Gastrocnemius medialis (tissue), 4 donors: ENCODE results near the gene RANBP3L. TPM values are rescaled to one million over a fixed set of nuclear protein-coding genes. Genes with fewer than 3 reads are reported as not detected.
A peak's percentile ranks its signal among the peaks of the same experiment; 100 is the strongest.

Experiments used
- ATAC-seq, 2 donors: fragments of 150-250 bp; one replicate each; pipeline ENCODE4 v1.9.1; 2016
- DNase-seq, 2 donors: peaks; one replicate each; pipeline ENCODE4 v3.0.0-alpha.2; 2019
- H3K27ac ChIP-seq, 4 donors: fragments of 200-600 bp; sonication (generic); 1 replicate in 1 of 4; 2 replicates in 3 of 4; pipeline ENCODE4 v1.5.1; 2016 to 2018; ENCODE audit warnings: mild to moderate bottlenecking in 2 of 4, moderate library complexity in 1 of 4
- H3K27me3 ChIP-seq, 3 donors: fragments of 200-600 bp; sonication (generic) in 2 of 3; 1 replicate in 1 of 3; 2 replicates in 2 of 3; pipeline versions ENCODE4 v1.5.1 to v1.6.0; 2016 to 2019; ENCODE audit warnings: mild to moderate bottlenecking in 1 of 3, moderate library complexity in 1 of 3
- H3K36me3 ChIP-seq, 2 donors: fragments of 200-600 bp; sonication (generic) in 1 of 2; one replicate each; pipeline ENCODE4 v1.5.1; 2017 to 2018
- H3K4me1 ChIP-seq, 2 donors: fragments of 200-600 bp; sonication (generic) in 1 of 2; one replicate each; pipeline ENCODE4 v1.5.1; 2016 to 2017; ENCODE audit warnings: mild to moderate bottlenecking in 2 of 2
- H3K4me3 ChIP-seq, 4 donors: fragments of 200-600 bp; sonication (generic) in 3 of 4; 1 replicate in 1 of 4; 2 replicates in 3 of 4; pipeline ENCODE4 v1.5.1; 2016 to 2019; ENCODE audit warnings: mild to moderate bottlenecking in 2 of 4
- H3K9me3 ChIP-seq, 3 donors: fragments of 200-600 bp; sonication (generic) in 2 of 3; 1 replicate in 1 of 3; 2 replicates in 2 of 3; pipeline ENCODE4 v1.5.1; 2016 to 2019
- CTCF ChIP-seq, 5 experiments: fragments of 450-650 bp in 3 of 5; fragments of 200-600 bp in 2 of 5; sonication (generic) in 2 of 5; IDR thresholded peaks in 4 of 5; conservative IDR thresholded peaks in 1 of 5; 1 replicate in 4 of 5; 2 replicates in 1 of 5; pipeline ENCODE4 v1.5.1; 2016 to 2019; ENCODE audit warnings: antibody characterized with exemption in 5 of 5, mild to moderate bottlenecking in 3 of 5, moderate library complexity in 3 of 5
- POLR2A ChIP-seq, 2 donors: fragments of 450-650 bp; IDR thresholded peaks; one replicate each; pipeline ENCODE4 v1.6.1; 2017; ENCODE audit warnings: antibody characterized with exemption in 2 of 2, mild to moderate bottlenecking in 2 of 2, moderate library complexity in 2 of 2
- in situ Hi-C, 4 donors: fragments of 200-750 bp; cut with MboI; loops; one replicate each; pipeline versions ENCODE4 v1.15.0 to v1.8.0; 2017; ENCODE audit warnings: low sequenced_read_pairs in 4 of 4
- intact Hi-C: fragments of 100-400 bp; cut with DNase I; formaldehyde crosslinking; loops from one replicate; pipeline ENCODE4 v1.15.1; 2023; ENCODE audit warnings: low total_unique reads
- total RNA-seq, 4 donors: library from RNA; depleted of rRNA; stranded (reverse); fragments of >200 nt; gene quantifications; one replicate each; pipeline versions ENCODE4 v1.1.0 to v1.2.3, GENCODE V29; 2016

The RANBP3L gene
- total RNA-seq, 4 donors from 2014 or later = 0.82 to 2.5 (median 1.2) TPM

GRCh38 chr5:36261186-36261585 lies 40.5 kb downstream of the RANBP3L start:
- no peaks in the 10 kb centered on the region for H3K9me3 ChIP-seq
- no peak for ATAC-seq
- in situ Hi-C loops (loop anchor here in 3 of 4 donors (10.0 to 25.0 kb wide), 4 partner anchors 134 to 426 kb away; no protein-coding TSS in a partner anchor), intact Hi-C loops (no loop called here)
- no peaks in the 10 kb centered on the region for H3K4me1 ChIP-seq
- H3K27me3 ChIP-seq = no peaks in the 10 kb centered on the region
- no peaks in the 10 kb centered on the region for H3K36me3 ChIP-seq
- no peak for DNase-seq
- H3K4me3 ChIP-seq = no peak overlapping the region
- H3K27ac ChIP-seq = no peak overlapping the region
- TF ChIP-seq POLR2A (IDR thresholded peaks at IDR 0.05) (no peak), CTCF (IDR thresholded peaks at IDR 0.05 in 4 of 5, conservative IDR thresholded peaks at IDR 0.05 in 1 of 5) (no peak)

- H3K9me3 ChIP-seq = no peaks in the 10 kb centered on the region
- no peaks in the 10 kb centered on the region for H3K4me1 ChIP-seq
- H3K36me3 ChIP-seq = no peaks in the 10 kb centered on the region
- H3K27ac ChIP-seq = no peak overlapping the region
- H3K27me3 ChIP-seq = no peaks in the 10 kb centered on the region
- TF ChIP-seq POLR2A (IDR thresholded peaks at IDR 0.05) = no peak
- no peak for TF ChIP-seq CTCF (IDR thresholded peaks at IDR 0.05 in 4 of 5, conservative IDR thresholded peaks at IDR 0.05 in 1 of 5)
- H3K4me3 ChIP-seq = no peak overlapping the region
- intact Hi-C loops = no loop called here
- ATAC-seq = no peak
- in situ Hi-C loops = loop anchor here in 2 of 4 donors (25.0 kb wide), 2 partner anchors 259 to 434 kb away; no protein-coding TSS in a partner anchor
- DNase-seq = no peak
Observed at GRCh38 chr5:36253575-36253974, 48.1 kb downstream of the RANBP3L start.

- Histone ChIP-seq H3K4me1 (no peaks in the 10 kb centered on the region), H3K27me3 (no peaks in the 10 kb centered on the region), H3K36me3 (no peaks in the 10 kb centered on the region), H3K4me3 (no peak overlapping the region), H3K27ac (no peak overlapping the region), H3K9me3 (no peaks in the 10 kb centered on the region)
- in situ Hi-C loops = loop anchor here in 2 of 4 donors (25.0 kb wide), 2 partner anchors 259 to 434 kb away; no protein-coding TSS in a partner anchor
- ATAC-seq (peak; percentile 56 to 66), DNase-seq (no peak)
- TF ChIP-seq POLR2A (IDR thresholded peaks at IDR 0.05) = no peak
- no peak for TF ChIP-seq CTCF (IDR thresholded peaks at IDR 0.05 in 4 of 5, conservative IDR thresholded peaks at IDR 0.05 in 1 of 5)
- intact Hi-C loops = no loop called here
Observed at GRCh38 chr5:36252722-36253365, 48.9 kb downstream of the RANBP3L start.

GRCh38 chr5:36251218-36251617 lies 50.5 kb downstream of the RANBP3L start:
- no peak overlapping the region for H3K27ac ChIP-seq
- no peaks in the 10 kb centered on the region for H3K4me1 ChIP-seq
- ATAC-seq = no peak

More at GRCh38 chr5:36251218-36251617, 50.5 kb downstream of the RANBP3L start:
- H3K27me3 ChIP-seq = no peaks in the 10 kb centered on the region
- no peak for TF ChIP-seq CTCF (IDR thresholded peaks at IDR 0.05 in 4 of 5, conservative IDR thresholded peaks at IDR 0.05 in 1 of 5)
- no peaks in the 10 kb centered on the region for H3K36me3 ChIP-seq
- in situ Hi-C loops = loop anchor here in 2 of 4 donors (25.0 kb wide), 2 partner anchors 261 to 436 kb away; no protein-coding TSS in a partner anchor
- intact Hi-C loops = no loop called here
- DNase-seq = no peak
- H3K9me3 ChIP-seq = no peaks in the 10 kb centered on the region
- H3K4me3 ChIP-seq = no peak overlapping the region
